Right atrium auricular region (tissue), 2 donors: Measurements from ENCODE around the gene TTC34. TPM values are rescaled to one million over a fixed set of nuclear protein-coding genes. Genes with fewer than 3 reads are reported as not detected.
"Not testable (repeated sequence)": the region's sequence is repeated elsewhere in the genome, so short reads cannot be mapped to it uniquely, and the experiment has no call there.

Experiments used
- DNase-seq: peaks from one replicate; pipeline ENCODE4 v3.0.0-alpha.2; 2019; ENCODE audit warnings: low spot score
- H3K27ac ChIP-seq, 2 donors: fragments of 200-600 bp; sonication (generic); 1 replicate in 1 of 2; 2 replicates in 1 of 2; pipeline ENCODE4 v1.5.1; 2016 to 2019
- H3K27me3 ChIP-seq, 2 donors: fragments of 200-600 bp; sonication (generic); one replicate each; pipeline versions ENCODE4 v1.5.1 to v1.6.0; 2017 to 2019
- H3K36me3 ChIP-seq: fragments of 200-600 bp; sonication (generic); one replicate; pipeline ENCODE4 v1.5.1; 2016
- H3K4me1 ChIP-seq, 2 donors: fragments of 200-600 bp; sonication (generic); one replicate each; pipeline versions ENCODE4 v1.5.1 to v1.6.0; 2017 to 2019
- H3K4me3 ChIP-seq, 2 donors: fragments of 200-600 bp; sonication (generic); 1 replicate in 1 of 2; 2 replicates in 1 of 2; pipeline ENCODE4 v1.5.1; 2017 to 2019; ENCODE audit warnings: mild to moderate bottlenecking in 1 of 2, moderate library complexity in 1 of 2
- H3K9me3 ChIP-seq, 2 donors: fragments of 200-600 bp; sonication (generic); one replicate each; pipeline ENCODE4 v1.5.1; 2019
- total RNA-seq, 2 donors: library from RNA; depleted of rRNA; stranded (reverse); fragments of >200 nt; gene quantifications; one replicate each; pipeline ENCODE4 v1.1.0, GENCODE V29; 2016
- TF ChIP-seq, protein P1 (sequence below), 2 donors: fragments of 200-600 bp; sonication (generic); IDR thresholded peaks; one replicate each; pipeline ENCODE4 v1.5.1; 2019; ENCODE audit warnings: antibody characterized with exemption in 2 of 2

Gene TTC34
- total RNA-seq, 2 donors from 2014 or later: 0.08 to 0.11 TPM

DNA sequence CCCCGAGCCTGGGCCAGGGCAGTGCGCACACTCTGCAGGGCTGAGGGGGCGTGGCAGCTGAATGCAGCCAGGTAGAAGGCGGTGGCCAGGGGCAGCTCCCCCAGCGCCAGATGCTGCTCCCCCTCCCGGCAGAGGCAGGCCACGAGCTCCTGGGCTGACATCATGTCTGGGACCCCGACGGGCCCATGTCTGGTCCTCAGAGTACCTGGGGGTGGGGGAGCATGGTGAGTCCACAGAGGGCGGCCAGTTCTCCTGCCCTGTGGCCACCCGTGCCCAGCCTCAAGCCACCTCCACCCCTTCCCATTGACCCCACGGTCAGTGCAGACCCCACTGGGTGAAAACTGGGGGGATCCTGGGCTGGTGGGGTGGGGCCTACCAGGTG is 838 bp downstream of the TTC34 start:
- H3K4me1 ChIP-seq: no peaks in the 10 kb centered on the region
- TF ChIP-seq, protein P1, sequence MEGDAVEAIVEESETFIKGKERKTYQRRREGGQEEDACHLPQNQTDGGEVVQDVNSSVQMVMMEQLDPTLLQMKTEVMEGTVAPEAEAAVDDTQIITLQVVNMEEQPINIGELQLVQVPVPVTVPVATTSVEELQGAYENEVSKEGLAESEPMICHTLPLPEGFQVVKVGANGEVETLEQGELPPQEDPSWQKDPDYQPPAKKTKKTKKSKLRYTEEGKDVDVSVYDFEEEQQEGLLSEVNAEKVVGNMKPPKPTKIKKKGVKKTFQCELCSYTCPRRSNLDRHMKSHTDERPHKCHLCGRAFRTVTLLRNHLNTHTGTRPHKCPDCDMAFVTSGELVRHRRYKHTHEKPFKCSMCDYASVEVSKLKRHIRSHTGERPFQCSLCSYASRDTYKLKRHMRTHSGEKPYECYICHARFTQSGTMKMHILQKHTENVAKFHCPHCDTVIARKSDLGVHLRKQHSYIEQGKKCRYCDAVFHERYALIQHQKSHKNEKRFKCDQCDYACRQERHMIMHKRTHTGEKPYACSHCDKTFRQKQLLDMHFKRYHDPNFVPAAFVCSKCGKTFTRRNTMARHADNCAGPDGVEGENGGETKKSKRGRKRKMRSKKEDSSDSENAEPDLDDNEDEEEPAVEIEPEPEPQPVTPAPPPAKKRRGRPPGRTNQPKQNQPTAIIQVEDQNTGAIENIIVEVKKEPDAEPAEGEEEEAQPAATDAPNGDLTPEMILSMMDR (IDR thresholded peaks at IDR 0.05): no peak
- DNase-seq: no peak
- peaks cover 0 to 3% of the 10 kb centered on the region in 2 donors for H3K9me3 ChIP-seq
- no peak overlapping the region for H3K27ac ChIP-seq
- no peak overlapping the region for H3K4me3 ChIP-seq
- H3K27me3 ChIP-seq: no peaks in the 10 kb centered on the region
- H3K36me3 ChIP-seq: no peaks in the 10 kb centered on the region

DNA sequence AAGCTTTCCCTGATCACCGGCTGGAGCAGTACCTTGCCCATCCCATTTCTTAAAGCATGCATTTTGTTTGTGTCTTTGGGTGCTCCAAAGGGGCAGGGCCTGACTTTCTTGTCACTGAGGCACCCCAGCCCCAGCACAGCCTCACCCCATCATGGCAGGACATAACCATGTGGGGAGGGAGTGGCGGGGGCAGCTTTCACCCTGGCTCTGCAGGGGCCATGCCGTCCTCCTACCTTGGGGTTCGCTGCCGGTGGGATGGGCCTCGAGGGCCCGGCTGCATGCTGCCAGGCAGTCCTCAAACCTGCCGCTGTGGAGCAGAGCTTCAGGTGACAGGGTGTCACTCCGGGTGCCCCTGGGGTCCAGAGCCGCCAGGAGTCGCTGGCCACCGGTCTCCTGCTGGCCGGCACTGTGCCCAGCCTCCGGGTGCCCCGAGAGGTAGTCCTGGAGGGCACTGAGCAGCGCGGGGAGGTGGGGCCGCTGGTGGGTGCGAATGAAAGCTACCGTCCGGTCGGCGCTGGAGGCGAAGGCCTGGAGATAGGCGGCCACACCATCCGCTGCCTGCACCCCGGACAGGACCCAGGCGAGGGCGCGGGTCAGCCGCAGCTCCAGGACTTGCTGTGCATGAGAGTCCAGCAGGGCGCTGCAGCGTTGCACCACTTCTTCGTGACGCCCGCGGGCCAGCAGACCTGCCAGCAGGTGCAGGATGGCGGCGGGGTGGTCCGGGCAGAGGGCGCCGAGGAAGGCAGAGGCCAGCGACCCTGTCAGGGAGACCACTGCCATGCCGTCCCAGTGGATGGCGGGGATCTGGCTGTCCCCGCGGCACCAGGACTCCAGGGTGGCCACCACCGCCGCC is 1.5 kb downstream of the TTC34 start:
- no peak overlapping the region for H3K4me3 ChIP-seq
- no peaks in the 10 kb centered on the region for H3K27me3 ChIP-seq
- H3K9me3 ChIP-seq: peaks cover 0 to 9% of the 10 kb centered on the region in 2 donors
- no peaks in the 10 kb centered on the region for H3K4me1 ChIP-seq
- TF ChIP-seq, protein P1 (IDR thresholded peaks at IDR 0.05): no peak
- no peak overlapping the region for H3K27ac ChIP-seq
- no peaks in the 10 kb centered on the region for H3K36me3 ChIP-seq
- no peak for DNase-seq

DNA sequence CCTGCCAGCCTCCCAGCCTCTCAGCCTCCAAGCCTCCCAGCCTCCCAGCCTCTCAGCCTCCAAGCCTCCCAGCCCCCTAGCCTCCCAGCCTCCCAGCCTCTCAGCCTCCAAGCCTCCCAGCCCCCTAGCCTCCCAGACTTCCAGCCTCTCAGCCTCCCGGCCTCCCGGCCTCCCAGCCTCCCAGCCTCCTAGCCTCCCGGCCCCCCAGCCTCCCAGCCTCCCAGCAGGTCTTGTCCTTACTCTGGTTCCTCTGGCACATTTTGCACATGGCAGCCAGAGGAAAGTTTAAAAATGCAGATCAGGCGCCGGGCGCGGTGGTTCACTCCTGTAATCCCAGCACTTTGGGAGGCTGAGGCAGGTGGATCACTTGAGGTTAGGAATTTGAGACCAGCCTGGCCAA is 2.5 kb downstream of the TTC34 start:
- peaks cover 0 to 20% of the 10 kb centered on the region in 2 donors for H3K9me3 ChIP-seq
- DNase-seq, H3K27me3 ChIP-seq, H3K4me3 ChIP-seq, H3K4me1 ChIP-seq, H3K36me3 ChIP-seq, H3K27ac ChIP-seq: not testable (repeated sequence)

DNA sequence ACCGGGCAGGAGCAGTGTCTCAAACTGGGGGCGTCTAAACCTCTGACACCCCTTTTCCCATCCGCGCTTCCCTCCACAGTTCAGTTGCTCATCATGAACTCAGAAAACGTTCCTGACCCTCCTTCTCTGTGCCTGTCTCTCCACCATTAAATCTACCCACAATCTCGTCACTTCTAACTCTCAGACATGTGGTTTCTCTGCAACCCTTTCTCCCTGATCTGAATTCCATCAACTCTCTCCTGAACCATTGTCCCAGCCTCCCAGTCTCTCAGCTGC is 3.8 kb downstream of the TTC34 start:
- TF ChIP-seq, protein P1 (IDR thresholded peaks at IDR 0.05): no peak
- Histone ChIP-seq H3K27me3 (no peaks in the 10 kb centered on the region), H3K4me3 (no peak overlapping the region), H3K4me1 (no peaks in the 10 kb centered on the region), H3K27ac (no peak overlapping the region), H3K9me3 (peaks cover 0 to 31% of the 10 kb centered on the region in 2 donors), H3K36me3 (no peaks in the 10 kb centered on the region)
- DNase-seq: no peak

DNA sequence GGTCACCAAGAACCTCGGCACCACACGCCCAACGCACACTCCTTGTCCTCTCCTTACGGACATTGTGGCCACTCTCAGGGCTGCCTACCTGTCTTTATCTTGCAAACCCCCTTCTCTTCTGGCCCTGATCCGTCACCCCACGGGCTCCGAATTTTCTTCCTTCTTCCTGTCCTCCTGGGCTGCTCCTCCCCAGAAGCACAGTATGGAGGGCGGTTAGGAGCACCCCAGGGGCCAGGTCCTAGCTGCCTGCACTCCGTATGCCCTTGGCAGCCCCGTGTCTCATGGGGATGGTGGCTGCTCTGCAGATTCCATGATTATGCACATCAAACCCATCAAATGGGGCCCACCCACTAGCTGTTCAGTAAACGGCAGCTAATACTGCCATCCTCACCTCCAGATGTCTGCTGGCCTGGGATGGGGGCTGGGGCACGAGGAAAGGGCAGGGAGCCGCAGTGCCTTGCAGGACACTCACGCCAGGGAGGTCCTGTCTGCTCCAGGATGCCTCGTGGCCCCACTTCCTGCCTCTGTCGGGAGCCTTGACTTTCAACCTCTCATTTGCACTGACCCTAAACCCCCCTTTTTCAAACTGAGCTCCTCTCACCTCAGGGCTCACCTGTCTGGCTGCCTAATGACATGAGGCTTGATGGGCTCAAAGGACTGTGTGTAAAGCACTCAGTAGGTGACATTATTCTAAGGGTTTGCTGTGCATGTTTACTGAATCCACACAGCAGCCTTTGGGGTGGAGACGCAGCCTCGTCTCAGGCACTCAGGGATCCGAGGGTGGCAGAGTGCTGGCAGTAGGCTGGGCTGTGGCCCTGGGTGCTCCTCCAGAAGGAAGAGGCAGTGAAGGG is 4.4 kb downstream of the TTC34 start:
- Histone ChIP-seq H3K4me3 (no peak overlapping the region), H3K9me3 (peaks cover 0 to 37% of the 10 kb centered on the region in 2 donors), H3K27me3 (no peaks in the 10 kb centered on the region), H3K4me1 (no peaks in the 10 kb centered on the region), H3K36me3 (no peaks in the 10 kb centered on the region), H3K27ac (no peak overlapping the region)
- TF ChIP-seq, protein P1 (IDR thresholded peaks at IDR 0.05): no peak
- DNase-seq: no peak

DNA sequence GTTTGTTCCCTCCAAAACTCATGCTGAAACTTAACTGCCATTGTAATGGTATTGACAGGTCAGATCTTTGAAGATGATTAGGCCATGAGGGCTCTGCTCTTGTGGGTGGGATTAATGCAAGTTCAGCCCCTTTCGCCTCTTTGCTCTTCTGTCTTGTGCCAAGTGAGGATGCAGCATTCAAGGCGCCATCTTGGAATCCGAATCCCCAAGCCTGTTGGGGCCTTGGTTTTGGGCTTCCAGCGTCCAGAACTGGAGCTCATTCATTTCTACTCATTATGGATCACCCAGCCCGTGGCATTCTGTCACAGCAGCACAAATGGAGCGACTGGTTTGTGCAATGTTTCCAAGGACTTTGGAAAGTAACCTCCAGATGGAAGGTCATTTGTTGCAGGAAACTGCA is 5.6 kb downstream of the TTC34 start:
- no peaks in the 10 kb centered on the region for H3K27me3 ChIP-seq
- DNase-seq: no peak
- H3K9me3 ChIP-seq: peaks cover 0 to 46% of the 10 kb centered on the region in 2 donors
- H3K4me3 ChIP-seq: no peak overlapping the region
- TF ChIP-seq, protein P1 (IDR thresholded peaks at IDR 0.05): no peak
- H3K27ac ChIP-seq: no peak overlapping the region
- no peaks in the 10 kb centered on the region for H3K36me3 ChIP-seq
- H3K4me1 ChIP-seq: no peaks in the 10 kb centered on the region
